ENCODE measurements around the gene ADAT1.

The ADAT1 gene, protein sequence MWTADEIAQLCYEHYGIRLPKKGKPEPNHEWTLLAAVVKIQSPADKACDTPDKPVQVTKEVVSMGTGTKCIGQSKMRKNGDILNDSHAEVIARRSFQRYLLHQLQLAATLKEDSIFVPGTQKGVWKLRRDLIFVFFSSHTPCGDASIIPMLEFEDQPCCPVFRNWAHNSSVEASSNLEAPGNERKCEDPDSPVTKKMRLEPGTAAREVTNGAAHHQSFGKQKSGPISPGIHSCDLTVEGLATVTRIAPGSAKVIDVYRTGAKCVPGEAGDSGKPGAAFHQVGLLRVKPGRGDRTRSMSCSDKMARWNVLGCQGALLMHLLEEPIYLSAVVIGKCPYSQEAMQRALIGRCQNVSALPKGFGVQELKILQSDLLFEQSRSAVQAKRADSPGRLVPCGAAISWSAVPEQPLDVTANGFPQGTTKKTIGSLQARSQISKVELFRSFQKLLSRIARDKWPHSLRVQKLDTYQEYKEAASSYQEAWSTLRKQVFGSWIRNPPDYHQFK

GRCh38 chr16:75622761-75623605 is at the start of gene ADAT1:
ADAT1 (minus strand) TSS chr16:75623281; CDS start chr16:75620799, 2,482 bp downstream.
- DNase-seq (ENCODE audit: low read depth), result peak; percentile 96

DNA sequence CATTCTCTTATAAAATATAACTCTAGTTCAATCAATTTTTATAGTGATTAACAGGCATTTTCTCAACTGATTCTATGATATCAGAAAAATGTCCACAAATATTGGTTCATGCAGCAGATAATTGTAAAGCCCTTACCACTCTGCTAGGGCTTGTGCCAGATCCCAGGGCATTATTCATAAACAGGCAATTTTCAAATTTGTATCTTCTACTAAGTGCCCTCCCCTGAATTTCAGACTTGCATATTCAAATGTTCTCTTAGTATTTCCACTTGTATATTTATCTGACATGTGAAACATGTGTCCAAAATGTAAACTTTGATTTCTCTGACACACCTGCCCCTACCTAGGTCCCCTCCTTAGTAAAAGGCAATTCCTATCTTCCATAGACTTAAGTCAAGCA is 44.4 kb upstream of the ADAT1 start:
- DNase-seq (ENCODE audit: low read depth), result no peak

GRCh38 chr16:75660726-75661302 is 37.7 kb upstream of the ADAT1 start:
- no peak for DNase-seq (ENCODE audit: low read depth)

DNA sequence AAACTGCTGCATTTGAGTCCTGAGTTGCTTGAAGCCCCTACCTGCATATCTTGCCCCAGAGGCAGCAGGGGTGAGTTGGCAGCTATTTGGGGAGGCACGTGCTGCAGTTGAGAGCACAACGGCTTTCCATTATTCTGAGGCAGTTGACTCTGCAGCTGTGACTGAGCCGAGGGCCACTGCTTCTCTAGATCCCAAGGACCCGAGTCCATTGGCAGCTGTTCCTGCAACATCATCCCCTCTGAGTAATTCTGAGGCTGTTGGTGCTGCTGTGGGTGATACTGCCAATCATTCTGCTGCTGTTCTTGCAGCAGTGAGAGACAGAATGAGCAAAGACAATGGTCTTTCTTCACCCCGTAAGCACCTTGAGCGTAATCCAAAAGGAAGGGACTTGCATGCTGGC is 37.2 kb upstream of the ADAT1 start:
- no peak for DNase-seq (ENCODE audit: low read depth)

DNA sequence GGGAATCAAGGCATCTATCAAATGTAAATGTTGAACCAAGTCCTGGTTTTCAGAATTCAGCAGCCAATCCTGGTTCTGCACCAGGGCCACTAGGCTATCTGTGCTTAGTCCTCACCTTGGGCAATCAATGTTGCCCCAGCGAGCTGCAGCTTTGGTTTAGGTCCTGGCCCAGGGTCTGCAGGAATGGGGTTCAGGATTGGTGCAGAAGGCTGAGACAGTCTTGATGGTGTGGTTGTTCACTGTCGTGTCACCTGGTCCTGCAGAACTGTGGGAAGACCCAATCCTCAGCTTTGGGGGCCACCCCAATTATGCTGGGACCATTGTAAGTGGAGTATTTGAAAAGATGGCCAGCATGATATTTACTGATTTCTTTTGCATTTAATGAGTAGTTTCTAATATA is 35.1 kb upstream of the ADAT1 start:
- no peak for DNase-seq (ENCODE audit: low read depth)

DNA sequence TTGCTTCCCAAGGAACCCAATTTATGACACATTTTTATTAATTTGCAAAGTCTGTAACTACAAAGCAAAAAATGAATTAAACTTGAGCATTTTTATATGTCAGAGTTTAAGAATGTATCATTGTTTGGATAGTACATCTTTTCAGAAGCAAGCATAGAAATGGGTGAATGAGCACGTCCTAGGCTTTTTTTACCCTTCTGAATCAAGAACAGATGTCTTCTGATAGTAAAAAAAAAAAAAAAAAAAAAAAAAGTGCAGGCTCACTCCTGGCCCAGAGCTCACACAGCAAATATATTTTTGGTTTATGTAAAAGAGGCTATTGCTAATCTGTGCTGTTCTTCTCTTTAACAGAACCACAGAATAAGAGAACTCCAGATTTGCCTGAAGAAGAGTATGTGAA is 30.8 kb upstream of the ADAT1 start:
- DNase-seq (ENCODE audit: low read depth), result no peak

DNA sequence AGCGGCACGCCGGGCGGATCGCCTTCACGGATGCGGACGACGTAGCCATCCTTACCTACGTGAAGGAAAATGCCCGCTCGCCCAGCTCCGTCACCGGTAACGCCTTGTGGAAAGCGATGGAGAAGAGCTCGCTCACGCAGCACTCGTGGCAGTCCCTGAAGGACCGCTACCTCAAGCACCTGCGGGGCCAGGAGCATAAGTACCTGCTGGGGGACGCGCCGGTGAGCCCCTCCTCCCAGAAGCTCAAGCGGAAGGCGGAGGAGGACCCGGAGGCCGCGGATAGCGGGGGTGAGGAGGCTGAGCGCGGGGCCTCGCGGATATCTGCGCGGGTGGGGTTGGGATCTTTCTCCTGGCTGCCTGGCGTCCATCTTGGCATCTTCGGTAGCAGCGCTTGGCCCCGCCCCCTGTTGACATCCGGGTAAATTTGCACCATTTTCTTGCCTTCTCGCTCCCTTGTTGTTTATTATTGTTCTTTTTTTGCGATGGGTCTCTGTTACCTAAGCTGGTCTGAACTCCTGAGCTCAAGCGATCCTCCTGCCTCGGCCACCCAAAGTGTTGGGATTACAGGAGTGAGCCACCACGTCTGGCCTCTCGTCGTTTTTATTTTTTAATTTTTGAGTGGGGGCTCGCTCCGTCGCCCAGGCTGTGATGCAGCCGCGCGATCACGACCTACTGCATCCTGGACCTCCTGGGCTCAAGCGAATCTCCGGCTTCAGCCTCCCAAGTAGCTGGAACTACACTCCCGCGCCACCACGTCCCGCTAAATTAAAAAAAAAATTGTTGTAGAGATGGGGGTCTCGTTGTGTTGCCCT is 25.4 kb upstream of the ADAT1 start:
- peak; percentile 78 for DNase-seq (ENCODE audit: low read depth)

DNA sequence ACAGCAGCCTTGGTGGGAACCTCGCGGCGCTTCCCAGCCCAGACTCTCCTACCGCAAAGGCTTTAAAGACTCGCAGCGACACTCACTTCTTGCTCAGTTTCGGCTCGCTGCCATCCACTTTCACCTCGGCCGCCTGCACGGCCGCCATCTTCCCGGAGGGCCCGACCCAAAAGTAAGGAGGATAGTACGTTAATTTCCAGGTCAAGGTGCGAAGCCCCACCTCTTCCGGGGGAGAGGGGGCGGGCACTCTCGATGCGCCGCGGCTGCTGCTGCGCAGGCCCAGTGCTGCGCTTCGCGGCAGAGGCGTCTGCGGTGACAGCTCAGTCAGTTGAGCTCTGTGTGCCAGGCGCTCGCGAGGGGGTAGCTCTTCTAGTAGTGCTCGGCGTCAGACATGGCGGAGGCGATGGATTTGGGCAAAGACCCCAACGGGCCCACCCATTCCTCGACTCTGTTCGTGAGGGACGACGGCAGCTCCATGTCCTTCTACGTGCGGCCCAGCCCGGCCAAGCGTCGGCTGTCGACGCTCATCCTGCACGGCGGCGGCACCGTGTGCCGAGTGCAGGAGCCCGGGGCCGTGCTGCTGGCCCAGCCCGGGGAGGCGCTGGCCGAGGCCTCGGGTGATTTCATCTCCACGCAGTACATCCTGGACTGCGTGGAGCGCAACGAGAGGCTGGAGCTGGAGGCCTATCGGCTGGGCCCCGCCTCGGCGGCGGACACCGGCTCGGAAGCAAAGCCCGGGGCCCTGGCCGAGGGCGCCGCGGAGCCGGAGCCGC is 24.6 kb upstream of the ADAT1 start, which contains the start of the genes KARS1 and TERF2IP:
TSS of gene KARS1 (minus strand) at position 174 of the 773 bp plus-strand sequence. CDS start at position 148, 26 bp downstream.
TSS of gene TERF2IP (plus strand) at position 282 of the 773 bp plus-strand sequence. CDS start at position 392, 110 bp downstream.
- peak; percentile 94 for DNase-seq (ENCODE audit: low read depth)

DNA sequence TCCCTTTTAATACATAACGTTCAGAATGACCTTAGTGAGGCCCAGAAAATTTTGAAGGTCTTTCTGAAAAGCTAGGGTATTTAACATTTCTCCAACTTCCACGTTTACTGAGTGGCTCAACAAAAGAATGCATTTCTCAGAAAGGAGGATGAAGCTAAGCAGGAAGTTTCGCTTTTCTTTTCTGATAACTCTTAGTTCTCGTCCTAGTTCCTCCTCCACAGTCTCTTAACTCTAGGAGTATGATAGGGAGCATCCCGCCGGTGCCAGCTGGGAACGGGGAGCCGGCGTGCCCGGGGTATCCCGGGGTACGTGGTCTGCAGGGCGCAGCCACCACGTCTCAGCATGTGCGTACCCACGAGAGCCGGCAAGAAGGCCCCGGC is 24.0 kb upstream of the ADAT1 start:
- DNase-seq (ENCODE audit: low read depth), result no peak

GRCh38 chr16:75644240-75645012 is 21.3 kb upstream of the ADAT1 start:
- DNase-seq (ENCODE audit: low read depth), result no peak

DNA sequence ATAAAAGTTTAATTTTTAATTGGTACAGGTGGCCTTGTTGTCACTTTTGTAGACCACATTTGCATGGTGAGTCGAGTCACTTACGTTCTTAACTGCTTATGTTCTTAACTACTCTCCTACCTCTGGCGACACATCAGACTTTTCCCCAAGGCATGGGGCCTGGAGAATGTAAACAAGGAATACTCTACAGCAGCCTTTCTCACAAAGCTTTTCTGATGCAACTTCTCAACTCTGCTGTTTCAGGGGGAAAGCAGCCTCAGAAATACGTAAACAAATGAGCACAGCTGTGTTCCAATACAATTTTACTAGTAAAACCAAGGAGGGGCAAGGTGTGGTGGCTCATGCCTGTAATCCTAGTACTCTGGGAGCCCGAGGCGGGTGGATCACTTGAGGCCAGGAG is 17.5 kb upstream of the ADAT1 start:
- no peak for DNase-seq (ENCODE audit: low read depth)

DNA sequence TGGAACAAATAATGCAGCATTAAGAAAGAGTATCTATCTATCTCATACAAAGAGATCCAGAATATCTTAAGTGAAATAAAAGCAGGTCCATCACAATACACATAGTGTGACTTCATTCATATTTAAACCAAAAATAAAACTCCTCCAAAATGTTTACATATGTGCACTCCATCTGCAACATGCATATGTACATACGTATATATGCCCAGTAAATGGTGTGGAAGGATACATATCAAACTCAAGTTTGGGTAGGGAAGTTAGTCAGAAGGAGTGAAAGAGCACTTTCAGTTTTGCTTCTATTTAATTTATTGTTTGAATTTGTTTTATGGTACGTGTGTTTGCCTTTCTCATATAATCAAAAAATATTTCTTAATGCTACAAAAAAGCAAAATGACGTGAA is 12.0 kb upstream of the ADAT1 start:
- DNase-seq (ENCODE audit: low read depth), result no peak

- DNase-seq (ENCODE audit: low read depth), result no peak
These were observed 9.8 kb upstream of the ADAT1 start for GRCh38 chr16:75632857-75633256.

DNA sequence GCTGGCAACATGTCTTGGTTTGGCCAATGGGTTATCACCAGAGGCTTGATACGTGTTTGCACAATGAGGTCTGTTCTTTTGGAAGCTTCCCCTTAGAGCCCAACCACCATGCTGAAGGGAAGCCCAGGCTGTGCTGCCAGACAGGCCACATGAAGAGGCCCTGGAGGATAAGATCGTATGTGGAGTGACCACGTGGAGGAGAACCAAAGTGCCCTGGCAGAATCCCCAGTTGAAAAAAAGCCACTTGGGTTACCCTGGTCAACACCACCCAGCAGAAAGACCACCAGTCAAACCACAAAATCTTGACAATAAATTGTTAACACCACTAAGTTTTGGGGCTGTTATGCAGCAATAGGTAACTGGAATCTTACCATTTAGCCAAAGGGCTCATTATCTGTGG is 7.0 kb upstream of the ADAT1 start:
- no peak for DNase-seq (ENCODE audit: low read depth)

- no peak for DNase-seq (ENCODE audit: low read depth)
These were observed 6.1 kb upstream of the ADAT1 start for GRCh38 chr16:75629132-75629531.

GRCh38 chr16:75628351-75628750 is 5.3 kb upstream of the ADAT1 start:
- no peak for DNase-seq (ENCODE audit: low read depth)

DNA sequence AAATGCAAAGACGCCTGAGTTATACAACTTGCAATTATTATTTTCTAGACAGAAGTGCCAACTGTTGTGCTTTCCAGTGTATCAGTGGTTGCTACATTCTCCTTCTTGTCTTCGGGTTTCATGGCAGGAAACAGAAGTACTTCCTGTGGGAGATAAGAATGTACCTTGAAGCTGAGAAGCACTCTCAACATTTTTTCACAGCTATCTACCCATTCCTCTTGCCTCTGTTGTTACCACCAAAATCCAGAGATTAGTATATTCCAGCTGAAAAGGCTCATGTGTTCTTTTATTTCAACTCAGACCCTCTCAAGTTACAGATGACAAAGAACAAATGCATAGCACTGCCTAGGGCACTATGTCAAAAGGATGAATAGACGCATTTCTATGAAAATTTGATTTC is 4.8 kb upstream of the ADAT1 start:
- DNase-seq (ENCODE audit: low read depth), result no peak

DNA sequence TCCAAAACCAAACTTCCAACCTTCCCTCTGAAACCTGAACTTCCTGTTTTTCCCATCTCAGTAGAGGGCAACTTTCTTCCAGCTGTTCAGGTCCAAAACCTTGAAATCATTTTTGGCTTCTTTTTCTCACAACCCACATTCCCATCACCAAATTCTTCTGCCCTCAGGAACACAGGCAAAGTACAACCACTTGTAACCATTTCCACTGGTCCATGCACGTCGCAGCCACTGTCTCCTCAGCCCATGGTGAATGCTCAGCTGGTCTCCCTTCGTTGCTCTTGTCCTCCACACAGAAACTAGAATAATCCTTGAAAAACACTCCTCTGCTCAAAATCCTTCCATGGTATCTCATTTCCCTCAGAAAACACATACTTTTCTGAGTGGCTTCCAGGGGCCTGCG is 3.7 kb upstream of the ADAT1 start:
- no peak for DNase-seq (ENCODE audit: low read depth)

DNA sequence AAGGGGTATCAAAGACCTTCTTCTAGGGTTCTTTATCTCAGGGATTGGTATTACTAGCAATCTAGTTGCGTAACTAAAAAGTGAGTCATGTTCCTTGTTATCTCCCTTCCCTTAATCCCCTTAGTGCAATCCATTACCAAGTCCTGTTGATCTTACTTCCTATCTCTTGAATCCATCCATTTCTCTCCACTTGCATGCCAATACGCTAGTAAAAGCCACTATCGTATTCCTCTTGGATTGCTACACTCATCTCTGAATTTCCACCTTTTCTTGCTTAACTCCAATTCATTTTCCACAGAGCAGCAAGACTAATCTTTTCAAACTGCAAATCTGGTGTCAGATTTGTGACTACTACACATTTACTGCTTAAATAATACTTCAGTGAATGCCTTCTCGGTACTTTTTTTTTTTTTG is 1.8 kb upstream of the ADAT1 start:
- no peak for DNase-seq (ENCODE audit: low read depth)

DNA sequence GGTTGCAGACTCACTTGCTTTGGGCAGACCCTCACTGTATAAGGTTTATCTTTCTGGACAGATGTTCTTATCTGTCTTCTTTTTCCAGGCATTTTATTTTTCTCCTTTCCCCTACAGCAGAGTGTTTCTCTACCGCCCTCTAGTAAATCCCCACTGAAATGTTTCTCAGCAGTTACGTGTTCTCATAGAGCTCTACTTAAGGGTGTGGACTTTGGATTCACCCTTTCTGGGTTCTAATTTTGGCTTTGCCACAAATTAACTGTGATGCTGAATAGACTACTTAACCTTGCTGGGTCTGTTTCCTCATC is 2.0 kb downstream of the ADAT1 start:
- no peak for DNase-seq (ENCODE audit: low read depth)

Data from activated T-cell treated with anti-CD3 and anti-CD28 coated beads for 24 hours (primary cell).